GM20431 (cell line): ENCODE data around the gene ELP1.
"Not testable (repeated sequence)": the region's sequence is repeated elsewhere in the genome, so short reads cannot be mapped to it uniquely, and the experiment has no call there.

ENCODE experiments used
- in situ Hi-C: fragments of 300-500 bp; cut with MseI, MboI; formaldehyde crosslinking; loops from one replicate; pipeline ENCODE4 v1.15.0; 2020; ENCODE audit warnings: low sequenced_read_pairs; ENCODE audit not compliant: unreplicated experiment

Gene ELP1

GRCh38 chr9:108857572-108857971 lies 76.4 kb downstream of the ELP1 start:
- in situ Hi-C loops: no loop called here

GRCh38 chr9:108855888-108856287 lies 78.0 kb downstream of the ELP1 start, which contains the start of gene ACTL7B:
Gene ACTL7B (minus strand): TSS chr9:108855986. CDS start chr9:108855930, 56 bp downstream.
- in situ Hi-C loops: no loop called here

GRCh38 chr9:108855529-108855886 lies 78.4 kb downstream of the ELP1 start:
- in situ Hi-C loops: no loop called here

- in situ Hi-C loops: no loop called here
Measured at GRCh38 chr9:108854641-108855528, 79.0 kb downstream of the ELP1 start.

- in situ Hi-C loops: no loop called here
Measured at GRCh38 chr9:108854094-108854493, 79.8 kb downstream of the ELP1 start.

GRCh38 chr9:108852079-108852478 lies 81.8 kb downstream of the ELP1 start:
- in situ Hi-C loops: no loop called here

GRCh38 chr9:108851138-108851537 lies 82.8 kb downstream of the ELP1 start:
- in situ Hi-C loops: no loop called here

- in situ Hi-C loops: no loop called here
Measured at GRCh38 chr9:108850293-108850897, 83.5 kb downstream of the ELP1 start.

- in situ Hi-C loops: not testable (repeated sequence)
Measured at GRCh38 chr9:108848296-108848695, 85.6 kb downstream of the ELP1 start.

GRCh38 chr9:108845947-108846346 lies 88.0 kb downstream of the ELP1 start:
- in situ Hi-C loops: no loop called here

GRCh38 chr9:108845507-108845906 lies 88.4 kb downstream of the ELP1 start:
- in situ Hi-C loops: no loop called here

GRCh38 chr9:108844856-108845255 lies 89.1 kb downstream of the ELP1 start:
- in situ Hi-C loops: no loop called here

- in situ Hi-C loops: no loop called here
Measured at GRCh38 chr9:108844391-108844790, 89.5 kb downstream of the ELP1 start.

- in situ Hi-C loops: no loop called here
Measured at GRCh38 chr9:108842610-108843295, 91.2 kb downstream of the ELP1 start.

GRCh38 chr9:108839561-108839960 lies 94.4 kb downstream of the ELP1 start:
- in situ Hi-C loops: not testable (repeated sequence)

- in situ Hi-C loops: no loop called here
Measured at GRCh38 chr9:108838017-108838416, 95.9 kb downstream of the ELP1 start.

GRCh38 chr9:108837530-108837929 lies 96.4 kb downstream of the ELP1 start:
- in situ Hi-C loops: no loop called here

- in situ Hi-C loops: no loop called here
Measured at GRCh38 chr9:108836781-108837180, 97.1 kb downstream of the ELP1 start.

GRCh38 chr9:108836319-108836718 lies 97.6 kb downstream of the ELP1 start:
- in situ Hi-C loops: no loop called here

- in situ Hi-C loops: no loop called here
Measured at GRCh38 chr9:108835831-108836230, 98.1 kb downstream of the ELP1 start.
